ENCODE data around the gene RIPK4.

RIPK4 gene

DNA sequence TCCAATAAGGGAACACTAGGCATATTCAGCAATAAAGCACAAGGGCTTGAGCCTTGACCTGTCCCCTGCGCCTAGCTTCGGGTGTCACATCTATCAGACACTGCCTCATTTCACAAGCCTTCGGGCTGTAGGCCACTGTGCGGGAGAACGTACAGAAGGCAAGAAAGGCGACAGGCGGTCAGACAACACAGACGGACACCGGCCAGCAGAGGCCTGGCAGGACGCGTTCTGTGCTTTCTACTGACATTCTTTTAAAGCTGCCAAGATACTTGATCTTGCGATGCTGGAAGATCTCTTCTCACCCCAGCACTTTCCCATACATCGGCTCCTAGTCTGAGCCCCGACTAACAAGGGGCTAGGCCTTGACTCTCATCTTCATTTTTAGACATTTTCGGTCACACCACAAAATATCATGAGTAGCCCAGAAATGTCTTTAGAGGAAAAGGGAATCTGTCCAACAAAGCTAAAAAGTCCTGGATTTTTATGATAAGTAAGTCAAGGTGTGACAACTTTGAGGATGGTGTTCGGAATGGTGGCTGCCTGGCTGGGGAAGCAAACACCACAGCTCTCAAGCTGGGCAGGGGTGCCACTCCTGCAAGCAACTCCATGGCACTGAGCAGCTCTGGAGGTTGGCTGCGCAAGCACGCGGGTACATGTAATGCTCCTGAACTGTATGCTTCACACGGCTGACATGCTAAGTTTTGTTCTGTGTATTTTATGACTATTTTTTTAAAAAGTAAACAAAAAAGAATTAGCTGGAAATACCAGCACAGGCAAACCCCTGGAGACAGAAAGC is 18.7 kb downstream of the RIPK4 start:
- intact Hi-C loops (cut with micrococcal nuclease): no loop called here
- no peak overlapping the region for H3K4me3 Mint-ChIP-seq
- H3K36me3 Mint-ChIP-seq (ENCODE audit: low read depth): no peaks in the 10 kb centered on the region
- H3K9me3 Mint-ChIP-seq: no peaks in the 10 kb centered on the region
- H3K27ac Mint-ChIP-seq: no peak overlapping the region
- H3K27me3 Mint-ChIP-seq: peaks cover 27% of the 10 kb centered on the region
- peaks cover 22% of the 10 kb centered on the region for H3K4me1 Mint-ChIP-seq (ENCODE audit: low read depth)

DNA sequence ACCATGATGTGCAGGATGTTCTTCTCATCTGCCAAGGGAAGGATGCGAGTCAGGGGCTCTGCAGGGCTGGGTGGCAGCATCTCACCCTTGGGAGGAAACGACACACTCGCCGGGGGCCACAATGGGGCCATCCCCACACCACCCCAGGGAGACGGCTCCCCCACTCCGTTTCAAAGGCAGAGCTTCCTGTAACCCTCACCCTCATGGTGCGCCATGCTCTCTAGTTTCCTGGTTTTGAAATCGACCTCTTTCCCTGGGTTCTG is 20.2 kb downstream of the RIPK4 start:
- H3K36me3 Mint-ChIP-seq (ENCODE audit: low read depth): no peaks in the 10 kb centered on the region
- peaks cover 33% of the 10 kb centered on the region for H3K27me3 Mint-ChIP-seq
- no peak overlapping the region for H3K4me3 Mint-ChIP-seq
- peaks cover 7% of the 10 kb centered on the region for H3K4me1 Mint-ChIP-seq (ENCODE audit: low read depth)
- H3K27ac Mint-ChIP-seq: no peak overlapping the region
- H3K9me3 Mint-ChIP-seq: no peaks in the 10 kb centered on the region
- intact Hi-C loops (cut with micrococcal nuclease): no loop called here

- intact Hi-C loops (cut with micrococcal nuclease): no loop called here
- H3K27ac Mint-ChIP-seq: no peak overlapping the region
- H3K27me3 Mint-ChIP-seq: peaks cover 33% of the 10 kb centered on the region
- H3K4me1 Mint-ChIP-seq (ENCODE audit: low read depth): peaks cover 2% of the 10 kb centered on the region
- H3K9me3 Mint-ChIP-seq: no peaks in the 10 kb centered on the region
- H3K4me3 Mint-ChIP-seq: no peak overlapping the region
- no peaks in the 10 kb centered on the region for H3K36me3 Mint-ChIP-seq (ENCODE audit: low read depth)
These were observed 20.7 kb downstream of the RIPK4 start for GRCh38 chr21:41745971-41746743.

DNA sequence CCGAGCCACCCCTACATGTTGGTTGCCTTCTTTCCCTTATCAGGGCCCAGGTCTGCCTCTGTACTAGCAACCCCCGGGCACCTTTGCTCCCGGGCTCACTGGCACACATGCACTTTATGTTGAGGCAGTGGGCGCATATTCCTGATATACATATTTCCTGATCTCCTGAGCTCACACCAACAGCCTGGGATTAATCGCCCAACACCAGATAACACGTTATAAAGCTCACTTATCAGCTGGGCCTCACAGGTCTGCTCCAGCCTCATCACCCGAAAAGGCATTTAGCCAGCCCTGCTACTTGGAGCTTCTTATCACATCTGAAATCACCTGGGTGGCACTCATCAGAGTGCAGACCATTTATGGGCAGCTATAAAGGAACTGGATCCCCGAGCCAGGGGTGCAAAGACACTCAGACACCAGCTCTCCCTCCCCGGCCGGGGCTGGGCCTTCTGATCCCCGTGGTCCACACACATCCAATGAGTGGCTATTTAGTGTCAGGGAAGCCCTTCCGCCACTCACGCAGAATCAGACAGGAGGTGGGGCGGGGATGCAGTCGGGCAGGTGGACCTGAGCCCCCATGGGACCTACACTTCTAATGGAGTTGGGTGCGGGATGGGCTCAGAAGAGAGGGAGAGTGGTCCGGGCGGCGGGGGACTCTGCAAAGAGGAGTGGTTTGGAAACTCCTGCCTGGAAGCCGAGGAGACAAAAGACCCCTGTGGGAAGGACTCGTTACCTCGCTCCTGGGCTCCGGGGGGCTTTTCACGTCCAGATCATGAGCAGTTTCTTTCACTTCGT is 21.6 kb downstream of the RIPK4 start:
- Mint-ChIP-seq H3K4me1 (ENCODE audit: low read depth) (no peaks in the 10 kb centered on the region), H3K27ac (no peak overlapping the region), H3K27me3 (peaks cover 28% of the 10 kb centered on the region), H3K4me3 (no peak overlapping the region), H3K9me3 (no peaks in the 10 kb centered on the region), H3K36me3 (ENCODE audit: low read depth) (no peaks in the 10 kb centered on the region)
- intact Hi-C loops (cut with micrococcal nuclease): no loop called here

GRCh38 chr21:41744028-41744930 is 22.6 kb downstream of the RIPK4 start:
- no peaks in the 10 kb centered on the region for H3K36me3 Mint-ChIP-seq (ENCODE audit: low read depth)
- peaks cover 28% of the 10 kb centered on the region for H3K27me3 Mint-ChIP-seq
- no peaks in the 10 kb centered on the region for H3K4me1 Mint-ChIP-seq (ENCODE audit: low read depth)
- H3K27ac Mint-ChIP-seq: no peak overlapping the region
- no peaks in the 10 kb centered on the region for H3K9me3 Mint-ChIP-seq
- intact Hi-C loops (cut with micrococcal nuclease): no loop called here
- no peak overlapping the region for H3K4me3 Mint-ChIP-seq

DNA sequence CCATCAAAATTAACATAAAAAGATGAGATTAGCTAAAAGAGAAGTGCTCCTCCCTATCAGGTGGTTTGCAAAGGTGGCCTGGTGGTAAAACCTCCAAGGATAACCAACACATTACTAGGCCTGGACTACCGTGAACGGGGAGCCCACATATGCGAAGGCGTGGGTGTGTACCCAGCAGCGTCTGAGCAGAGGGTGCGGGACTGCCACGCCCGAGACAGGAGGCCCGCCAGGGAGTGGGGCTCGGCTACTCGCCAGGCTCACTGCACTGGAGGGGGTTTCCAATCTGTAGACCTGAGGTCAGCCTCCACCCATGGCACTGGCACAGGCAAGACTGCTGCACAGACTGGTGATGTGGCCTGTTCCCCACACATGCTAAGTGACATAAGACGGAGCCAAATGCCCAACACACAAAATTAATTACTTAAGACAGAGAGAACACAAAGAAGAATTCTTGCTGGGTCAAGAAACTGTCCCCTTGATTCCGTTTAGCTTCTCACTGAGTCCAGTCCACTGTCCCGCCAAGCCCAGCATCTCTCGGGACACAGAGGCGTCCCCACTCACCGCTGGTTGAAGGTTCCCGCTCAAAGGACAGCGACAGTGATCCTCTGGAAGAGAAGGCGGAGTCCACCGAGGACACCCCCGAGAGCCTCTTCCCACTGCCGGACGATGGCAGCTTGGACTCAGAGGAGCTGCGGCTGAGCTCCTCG is 23.4 kb downstream of the RIPK4 start:
- Mint-ChIP-seq H3K4me1 (ENCODE audit: low read depth) (no peaks in the 10 kb centered on the region), H3K27ac (no peak overlapping the region), H3K4me3 (no peak overlapping the region), H3K27me3 (peaks cover 30% of the 10 kb centered on the region), H3K9me3 (no peaks in the 10 kb centered on the region), H3K36me3 (ENCODE audit: low read depth) (no peaks in the 10 kb centered on the region)
- intact Hi-C loops (cut with micrococcal nuclease): no loop called here

- H3K4me3 Mint-ChIP-seq: no peak overlapping the region
- H3K4me1 Mint-ChIP-seq (ENCODE audit: low read depth): no peaks in the 10 kb centered on the region
- H3K9me3 Mint-ChIP-seq: peaks cover 12% of the 10 kb centered on the region
- no peak overlapping the region for H3K27ac Mint-ChIP-seq
- H3K36me3 Mint-ChIP-seq (ENCODE audit: low read depth): no peaks in the 10 kb centered on the region
- peaks cover 33% of the 10 kb centered on the region for H3K27me3 Mint-ChIP-seq
- intact Hi-C loops (cut with micrococcal nuclease): no loop called here
These were observed 24.6 kb downstream of the RIPK4 start for GRCh38 chr21:41742073-41742875.

DNA sequence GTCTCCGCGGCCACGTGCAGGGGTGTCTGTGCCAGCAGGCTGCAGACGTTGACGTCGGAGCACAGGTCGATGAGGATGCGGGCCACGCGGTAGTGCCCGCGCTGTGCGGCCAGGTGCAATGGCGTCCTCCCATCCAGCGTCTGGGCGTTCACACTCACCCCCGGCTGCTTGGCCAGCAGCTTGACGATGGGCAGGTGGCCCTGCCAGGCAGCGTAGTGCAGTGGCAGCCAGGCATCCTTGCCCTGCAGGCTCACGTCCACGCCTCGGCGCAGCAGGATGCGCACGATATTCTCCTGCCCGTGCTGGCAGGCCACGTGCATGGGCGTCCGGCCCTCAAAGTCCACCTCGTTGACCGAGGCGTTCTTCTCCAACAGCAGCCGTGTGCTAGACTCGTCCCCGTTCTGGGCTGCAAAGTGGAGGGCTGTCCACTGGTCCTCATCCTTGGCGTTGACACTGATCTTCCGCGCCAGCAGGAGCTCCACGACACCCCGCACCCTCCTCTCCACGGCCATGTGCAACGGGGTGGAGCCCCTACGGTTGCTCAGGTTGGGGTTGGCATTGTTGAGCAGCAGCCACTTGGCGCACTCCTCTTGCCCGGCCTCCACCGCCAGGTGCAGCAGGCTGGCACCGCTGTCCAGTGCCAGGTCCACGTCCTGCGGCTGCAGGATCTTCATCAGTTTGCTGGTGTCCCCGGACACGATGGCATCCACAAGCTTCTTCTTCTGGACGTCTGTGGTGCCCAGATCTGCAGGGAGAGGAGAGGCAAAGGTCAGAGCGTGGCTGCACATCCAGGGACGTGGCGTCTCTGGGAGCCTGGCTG is 25.4 kb downstream of the RIPK4 start:
- intact Hi-C loops (cut with micrococcal nuclease): no loop called here
- no peak overlapping the region for H3K27ac Mint-ChIP-seq
- no peaks in the 10 kb centered on the region for H3K36me3 Mint-ChIP-seq (ENCODE audit: low read depth)
- H3K9me3 Mint-ChIP-seq: peaks cover 20% of the 10 kb centered on the region
- no peak overlapping the region for H3K4me3 Mint-ChIP-seq
- H3K4me1 Mint-ChIP-seq (ENCODE audit: low read depth): no peaks in the 10 kb centered on the region
- peaks cover 33% of the 10 kb centered on the region for H3K27me3 Mint-ChIP-seq

DNA sequence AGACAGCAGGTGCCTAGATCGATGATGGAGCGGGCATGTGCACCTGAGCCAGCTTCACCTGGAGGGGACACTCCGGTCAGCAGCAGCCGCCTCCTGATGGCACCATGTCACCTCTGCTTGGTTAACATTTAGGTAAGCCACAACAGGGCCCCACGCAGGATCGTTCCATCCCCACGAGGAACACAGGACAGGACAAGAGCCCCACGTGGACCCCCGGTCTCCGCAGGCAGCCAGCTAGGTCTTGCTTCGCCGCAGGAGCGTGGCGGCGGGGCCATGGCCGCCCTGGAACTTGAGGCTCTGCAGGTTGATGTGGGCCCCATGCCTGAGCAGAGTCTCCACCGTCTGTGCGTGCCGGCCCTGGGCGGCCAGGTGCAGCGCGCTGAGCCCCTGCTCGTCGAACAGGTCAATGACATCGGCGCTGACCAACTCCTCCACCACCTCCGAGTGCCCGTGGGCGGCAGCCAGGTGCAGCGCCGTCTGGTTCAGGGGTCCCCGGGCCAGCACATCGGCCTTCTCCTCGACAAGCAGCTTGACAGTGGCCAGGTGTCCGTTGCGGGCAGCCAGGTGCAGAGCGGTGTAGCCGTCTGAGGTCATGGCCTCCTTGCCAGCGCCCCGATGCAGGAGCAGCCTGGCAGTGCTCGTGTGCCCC is 26.1 kb downstream of the RIPK4 start:
- no peak overlapping the region for H3K4me3 Mint-ChIP-seq
- H3K4me1 Mint-ChIP-seq (ENCODE audit: low read depth): no peaks in the 10 kb centered on the region
- peaks cover 33% of the 10 kb centered on the region for H3K27me3 Mint-ChIP-seq
- no peaks in the 10 kb centered on the region for H3K36me3 Mint-ChIP-seq (ENCODE audit: low read depth)
- H3K27ac Mint-ChIP-seq: no peak overlapping the region
- H3K9me3 Mint-ChIP-seq: peaks cover 20% of the 10 kb centered on the region
- intact Hi-C loops (cut with micrococcal nuclease): no loop called here

- peaks cover 33% of the 10 kb centered on the region for H3K27me3 Mint-ChIP-seq
- peaks cover 20% of the 10 kb centered on the region for H3K9me3 Mint-ChIP-seq
- no peaks in the 10 kb centered on the region for H3K36me3 Mint-ChIP-seq (ENCODE audit: low read depth)
- no peak overlapping the region for H3K4me3 Mint-ChIP-seq
- H3K27ac Mint-ChIP-seq: no peak overlapping the region
- peaks cover 4% of the 10 kb centered on the region for H3K4me1 Mint-ChIP-seq (ENCODE audit: low read depth)
- intact Hi-C loops (cut with micrococcal nuclease): no loop called here
These were observed 26.9 kb downstream of the RIPK4 start for GRCh38 chr21:41739936-41740335.

GRCh38 chr21:41739011-41739410 is 27.8 kb downstream of the RIPK4 start:
- Mint-ChIP-seq H3K27ac (no peak overlapping the region), H3K36me3 (ENCODE audit: low read depth) (no peaks in the 10 kb centered on the region), H3K4me3 (no peak overlapping the region), H3K9me3 (peaks cover 20% of the 10 kb centered on the region), H3K4me1 (ENCODE audit: low read depth) (peaks cover 12% of the 10 kb centered on the region), H3K27me3 (peaks cover 28% of the 10 kb centered on the region)
- intact Hi-C loops (cut with micrococcal nuclease): no loop called here

All from dendritic cell treated with granulocyte-macrophage colony-stimulating factor and Interleukin-4, amounts not matched to agents 40 ng/mL and 50 ng/mL, for 4 days (primary cell).